Activated T-cell treated with anti-CD3 and anti-CD28 coated beads, Interleukin-2, amount 50 U/mL, for 48 hours (primary cell): ENCODE measurements around the gene PCED1B.
A peak's percentile ranks its signal among the peaks of the same experiment; 100 is the strongest.
"Not testable (repeated sequence)": the region's sequence is repeated elsewhere in the genome, so short reads cannot be mapped to it uniquely, and the experiment has no call there.

ENCODE experiments used
- DNase-seq, 2 experiments: peaks; one replicate each; pipeline ENCODE4 v3.0.0-alpha.2; 2020

PCED1B gene

GRCh38 chr12:47213396-47213795 is 134.0 kb downstream of the PCED1B start:
- DNase-seq, result no peak

GRCh38 chr12:47214001-47214619 is 134.7 kb downstream of the PCED1B start:
- DNase-seq, result no peak

- DNase-seq, result no peak
Observed at GRCh38 chr12:47214771-47215170, 135.3 kb downstream of the PCED1B start.

- peak; percentile 71 to 74 for DNase-seq
Observed at GRCh38 chr12:47216150-47216677, 136.8 kb downstream of the PCED1B start.

GRCh38 chr12:47217595-47217869 is 138.1 kb downstream of the PCED1B start:
- not testable (repeated sequence) for DNase-seq

GRCh38 chr12:47218191-47218654 is 138.8 kb downstream of the PCED1B start:
- peak; percentile 68 to 70 for DNase-seq

- DNase-seq, result no peak
Observed at GRCh38 chr12:47219243-47219642, 139.8 kb downstream of the PCED1B start.

GRCh38 chr12:47221256-47222023 is 142.0 kb downstream of the PCED1B start:
- DNase-seq, result no peak

- DNase-seq, result no peak
Observed at GRCh38 chr12:47222520-47223030, 143.2 kb downstream of the PCED1B start.

GRCh38 chr12:47223031-47223847 is 143.8 kb downstream of the PCED1B start:
- no peak for DNase-seq

- no peak for DNase-seq
Observed at GRCh38 chr12:47223848-47224213, 144.4 kb downstream of the PCED1B start.

- DNase-seq, result no peak
Observed at GRCh38 chr12:47224563-47225133, 145.2 kb downstream of the PCED1B start.

- no peak for DNase-seq
Observed at GRCh38 chr12:47225356-47225755, 145.9 kb downstream of the PCED1B start.

- no peak for DNase-seq
Observed at GRCh38 chr12:47226199-47226598, 146.8 kb downstream of the PCED1B start.

- no peak for DNase-seq
Observed at GRCh38 chr12:47228802-47229201, 149.4 kb downstream of the PCED1B start.

GRCh38 chr12:47231456-47231855 is 152.0 kb downstream of the PCED1B start:
- no peak for DNase-seq

GRCh38 chr12:47234576-47235141 is 155.2 kb downstream of the PCED1B start:
- DNase-seq, result no peak

GRCh38 chr12:47235258-47236040 is 156.0 kb downstream of the PCED1B start:
- no peak for DNase-seq

GRCh38 chr12:47236109-47236714 is 156.8 kb downstream of the PCED1B start:
- no peak for DNase-seq

- DNase-seq, result no peak
Observed at GRCh38 chr12:47237751-47238211, 158.4 kb downstream of the PCED1B start.

GRCh38 chr12:47238669-47239114 is 159.3 kb downstream of the PCED1B start:
- no peak for DNase-seq
